Endometrium (tissue), 2 donors: ENCODE measurements around the gene SDHA.
"Not testable (repeated sequence)": the region's sequence is repeated elsewhere in the genome, so short reads cannot be mapped to it uniquely, and the experiment has no call there.

Experiments
- FAIRE-seq: peaks from 2 replicates; lab custom pipeline; 2012; peaks lifted over from hg19 to GRCh38; lab: Jason Lieb, UNC
- donor health status: control.
- donor health status: control.

SDHA gene

GRCh38 chr5:300691-301435, 82.7 kb downstream of the SDHA start:
- FAIRE-seq: not testable (repeated sequence)

- not testable (repeated sequence) for FAIRE-seq
These were observed 84.3 kb downstream of the SDHA start for GRCh38 chr5:302416-302815.

GRCh38 chr5:302966-303365, 84.8 kb downstream of the SDHA start:
- FAIRE-seq: no peak

GRCh38 chr5:303741-304140, 85.6 kb downstream of the SDHA start:
- FAIRE-seq: not testable (repeated sequence)

- no peak for FAIRE-seq
These were observed 86.9 kb downstream of the SDHA start for GRCh38 chr5:305050-305449.

- FAIRE-seq: no peak
These were observed 87.3 kb downstream of the SDHA start for GRCh38 chr5:305459-305858.

GRCh38 chr5:306011-306805, 88.1 kb downstream of the SDHA start:
- no peak for FAIRE-seq
